Tongue (tissue), 2 donors: ENCODE measurements around the gene PLA2G4A. TPM values are rescaled to one million over a fixed set of nuclear protein-coding genes. Genes with fewer than 3 reads are reported as not detected.

Experiments
- DNase-seq: peaks from one replicate; pipeline ENCODE4 v3.0.0-alpha.2; 2015
- total RNA-seq: library from RNA; depleted of rRNA; stranded (reverse); fragments of >200 nt; gene quantifications from one replicate; pipeline ENCODE4 v1.2.3, GENCODE V29; 2014

Gene PLA2G4A
- total RNA-seq, 1 donor from 2014 or later, result 8.4 TPM

- no peak for DNase-seq
These were observed 203.7 kb downstream of the PLA2G4A start for GRCh38 chr1:187032316-187032981.

- no peak for DNase-seq
These were observed 204.4 kb downstream of the PLA2G4A start for GRCh38 chr1:187032982-187033692.

GRCh38 chr1:187033693-187034390, 205.1 kb downstream of the PLA2G4A start:
- no peak for DNase-seq

- no peak for DNase-seq
These were observed 205.8 kb downstream of the PLA2G4A start for GRCh38 chr1:187034501-187034900.

- DNase-seq, result no peak
These were observed 209.3 kb downstream of the PLA2G4A start for GRCh38 chr1:187037973-187038553.

Other genes with a start within 250 kb of the PLA2G4A start
- 5.4 TPM for gene PTGS2, start 148.5 kb upstream of the PLA2G4A start, total RNA-seq